MM.1S (cell line): ENCODE results near the gene GALNT4.

Source experiments
- CTCF ChIP-seq: fragments of 300-600 bp; sonication (generic); IDR thresholded peaks from 2 replicates; pipeline ENCODE4 v1.5.1; 2016; ENCODE audit warnings: antibody characterized with exemption, low read length, mixed read lengths
- EZH2phosphoT487 ChIP-seq: fragments of 300-600 bp; sonication (generic); IDR thresholded peaks from 2 replicates; pipeline ENCODE4 v1.6.1; 2018; ENCODE audit warnings: antibody characterized with exemption, low read length

GRCh38 chr12:89516633-89517032 lies 8.0 kb downstream of the GALNT4 start:
- TF ChIP-seq EZH2phosphoT487 (no peak), CTCF (no peak)
